GM23338 (cell line): ENCODE results near the gene AADAC. TPM values are rescaled to one million over a fixed set of nuclear protein-coding genes. Genes with fewer than 3 reads are reported as not detected.

Source experiments
- ATAC-seq: fragments of 200-7000 bp; cut with Tn5 transposase; 3 replicates; pipeline ENCODE4 v1.9.1; 2020
- DNase-seq: peaks from one replicate; pipeline ENCODE4 v3.0.0-alpha.2; 2015; ENCODE audit warnings: low spot score
- H2AFZ ChIP-seq: fragments of 200-600 bp; sonication (generic); 2 replicates; pipeline ENCODE4 v1.8.0; 2016; ENCODE audit warnings: antibody characterized with exemption, mild to moderate bottlenecking, moderate library complexity
- H3F3A ChIP-seq: fragments of 200-600 bp; sonication (generic); replicated peaks from 2 replicates; pipeline ENCODE4 v1.8.0; 2017; ENCODE audit warnings: antibody characterized with exemption, mixed run types, low read depth
- H3K27ac ChIP-seq: fragments of 200-600 bp; sonication (generic); 2 replicates; pipeline ENCODE4 v1.6.1; 2016; ENCODE audit warnings: low read depth
- H3K27me3 ChIP-seq: fragments of 200-600 bp; sonication (generic); 2 replicates; pipeline ENCODE4 v1.8.0; 2016; ENCODE audit warnings: mild to moderate bottlenecking, mixed run types, moderate library complexity; ENCODE audit not compliant: insufficient read depth
- H3K36me3 ChIP-seq: fragments of 200-600 bp; sonication (generic); 2 replicates; pipeline ENCODE4 v1.8.0; 2016; ENCODE audit warnings: mild to moderate bottlenecking; ENCODE audit not compliant: insufficient read depth
- H3K4me1 ChIP-seq: fragments of 200-600 bp; sonication (generic); 2 replicates; pipeline ENCODE4 v1.8.0; 2016; ENCODE audit warnings: mild to moderate bottlenecking, moderate library complexity; ENCODE audit not compliant: insufficient read depth
- H3K4me2 ChIP-seq: fragments of 200-600 bp; sonication (generic); 2 replicates; pipeline ENCODE4 v1.7.1; 2017; ENCODE audit warnings: mixed run types
- H3K4me3 ChIP-seq: fragments of 200-600 bp; sonication (generic); 2 replicates; pipeline ENCODE4 v1.6.1; 2016; ENCODE audit warnings: mixed run types
- H3K79me2 ChIP-seq: fragments of 200-600 bp; sonication (generic); replicated peaks from 2 replicates; pipeline ENCODE4 v1.8.0; 2017; ENCODE audit warnings: mild to moderate bottlenecking; ENCODE audit not compliant: insufficient read depth
- H3K9me2 ChIP-seq: fragments of 200-600 bp; sonication (generic); 2 replicates; pipeline ENCODE4 v1.8.0; 2017; ENCODE audit not compliant: insufficient read depth
- H4K20me1 ChIP-seq: fragments of 200-600 bp; sonication (generic); replicated peaks from 2 replicates; pipeline ENCODE4 v1.8.0; 2017; ENCODE audit warnings: mild to moderate bottlenecking; ENCODE audit not compliant: insufficient read depth
- H3K27ac Mint-ChIP-seq: 2 replicates; pipeline ENCODE4 v1.8.0; 2020; ENCODE audit warnings: inconsistent platforms, mild to moderate bottlenecking, moderate library complexity, mixed read lengths
- H3K27me3 Mint-ChIP-seq: 3 replicates; pipeline ENCODE4 v1.8.0; 2022; ENCODE audit warnings: low read depth, mild to moderate bottlenecking, moderate library complexity, mixed read lengths, inconsistent platforms; ENCODE audit not compliant: insufficient read depth, poor library complexity
- H3K36me3 Mint-ChIP-seq: 3 replicates; pipeline ENCODE4 v1.8.0; 2021; ENCODE audit warnings: low read depth, mild to moderate bottlenecking, inconsistent platforms, moderate library complexity, mixed read lengths
- H3K4me1 Mint-ChIP-seq: 3 replicates; pipeline ENCODE4 v1.8.0; 2020; ENCODE audit warnings: mild to moderate bottlenecking, inconsistent platforms, mixed read lengths
- H3K4me3 Mint-ChIP-seq: 3 replicates; pipeline ENCODE4 v1.8.0; 2021; ENCODE audit warnings: moderate library complexity, mild to moderate bottlenecking, inconsistent platforms, mixed read lengths
- H3K9me3 Mint-ChIP-seq: 3 replicates; pipeline ENCODE4 v1.8.0; 2020; ENCODE audit warnings: moderate library complexity, mild to moderate bottlenecking, inconsistent platforms, mixed read lengths
- CTCF ChIP-seq, 2 experiments: fragments of 200-600 bp in 1 of 2; sonication (generic) in 1 of 2; conservative IDR thresholded peaks; 2 replicates each; pipeline versions ENCODE4 v1.5.1 to v1.6.1; 2016 to 2017; ENCODE audit warnings: antibody characterized with exemption in 2 of 2, low read depth in 2 of 2, mild to moderate bottlenecking in 2 of 2, moderate library complexity in 1 of 2
- ETS1 ChIP-seq: IDR thresholded peaks from 2 replicates; pipeline ENCODE4 v1.6.1; 2016; ENCODE audit warnings: antibody characterized with exemption
- EZH2 ChIP-seq: fragments of 200-600 bp; sonication (generic); IDR thresholded peaks from one replicate; pipeline ENCODE4 v1.8.0; 2017; ENCODE audit warnings: antibody characterized with exemption, mild to moderate bottlenecking, low read depth; ENCODE audit not compliant: unreplicated experiment
- EZH2phosphoT487 ChIP-seq: fragments of 200-600 bp; sonication (generic); IDR thresholded peaks from one replicate; pipeline ENCODE4 v1.8.1; 2018; ENCODE audit warnings: antibody characterized with exemption; ENCODE audit not compliant: unreplicated experiment
- JUNB ChIP-seq: IDR thresholded peaks from one replicate; pipeline ENCODE4 v1.6.1; 2016; ENCODE audit warnings: antibody characterized with exemption; ENCODE audit not compliant: unreplicated experiment
- NANOG ChIP-seq: IDR thresholded peaks from 2 replicates; pipeline ENCODE4 v1.6.1; 2016; ENCODE audit warnings: antibody characterized with exemption, borderline replicate concordance
- REST ChIP-seq: IDR thresholded peaks from one replicate; pipeline ENCODE4 v1.6.1; 2018; ENCODE audit warnings: antibody characterized with exemption; ENCODE audit not compliant: unreplicated experiment
- STAT1 ChIP-seq: IDR thresholded peaks from one replicate; pipeline ENCODE4 v1.6.1; 2016; ENCODE audit warnings: antibody characterized with exemption; ENCODE audit not compliant: unreplicated experiment
- ZNF114 ChIP-seq: fragments of 250-450 bp; sonication (Bioruptor Pico); IDR thresholded peaks from 2 replicates; pipeline ENCODE4 v1.5.0; 2020; ENCODE audit warnings: mild to moderate bottlenecking, moderate library complexity
- ZNF331 ChIP-seq: fragments of 250-450 bp; sonication (Bioruptor Pico); IDR thresholded peaks from 2 replicates; pipeline ENCODE4 v1.5.0; 2020; ENCODE audit warnings: low read depth, mild to moderate bottlenecking, moderate library complexity
- polyA plus RNA-seq: library from polyadenylated mRNA; unstranded; fragments of >200 nt; fragmentation: Nextera tagmentation; extraction: Ambion mirVana; gene quantifications from 2 replicates; pipeline ENCODE4 v1.2.1, GENCODE V29; 2016
- total RNA-seq: library from RNA; depleted of rRNA; stranded (reverse); fragments of >200 nt; shearing (Covaris generic); gene quantifications from 2 replicates; pipeline ENCODE4 v1.2.3, GENCODE V29; 2014
- TF ChIP-seq, protein P1 (sequence below): fragments of 250-450 bp; sonication (Bioruptor Pico); IDR thresholded peaks from 2 replicates; pipeline ENCODE4 v1.5.0; 2020; ENCODE audit warnings: mild to moderate bottlenecking, moderate library complexity

AADAC gene
- total and polyA plus RNA-seq, 2 experiments from 2014 or later = not detected

- TF ChIP-seq, protein P1, sequence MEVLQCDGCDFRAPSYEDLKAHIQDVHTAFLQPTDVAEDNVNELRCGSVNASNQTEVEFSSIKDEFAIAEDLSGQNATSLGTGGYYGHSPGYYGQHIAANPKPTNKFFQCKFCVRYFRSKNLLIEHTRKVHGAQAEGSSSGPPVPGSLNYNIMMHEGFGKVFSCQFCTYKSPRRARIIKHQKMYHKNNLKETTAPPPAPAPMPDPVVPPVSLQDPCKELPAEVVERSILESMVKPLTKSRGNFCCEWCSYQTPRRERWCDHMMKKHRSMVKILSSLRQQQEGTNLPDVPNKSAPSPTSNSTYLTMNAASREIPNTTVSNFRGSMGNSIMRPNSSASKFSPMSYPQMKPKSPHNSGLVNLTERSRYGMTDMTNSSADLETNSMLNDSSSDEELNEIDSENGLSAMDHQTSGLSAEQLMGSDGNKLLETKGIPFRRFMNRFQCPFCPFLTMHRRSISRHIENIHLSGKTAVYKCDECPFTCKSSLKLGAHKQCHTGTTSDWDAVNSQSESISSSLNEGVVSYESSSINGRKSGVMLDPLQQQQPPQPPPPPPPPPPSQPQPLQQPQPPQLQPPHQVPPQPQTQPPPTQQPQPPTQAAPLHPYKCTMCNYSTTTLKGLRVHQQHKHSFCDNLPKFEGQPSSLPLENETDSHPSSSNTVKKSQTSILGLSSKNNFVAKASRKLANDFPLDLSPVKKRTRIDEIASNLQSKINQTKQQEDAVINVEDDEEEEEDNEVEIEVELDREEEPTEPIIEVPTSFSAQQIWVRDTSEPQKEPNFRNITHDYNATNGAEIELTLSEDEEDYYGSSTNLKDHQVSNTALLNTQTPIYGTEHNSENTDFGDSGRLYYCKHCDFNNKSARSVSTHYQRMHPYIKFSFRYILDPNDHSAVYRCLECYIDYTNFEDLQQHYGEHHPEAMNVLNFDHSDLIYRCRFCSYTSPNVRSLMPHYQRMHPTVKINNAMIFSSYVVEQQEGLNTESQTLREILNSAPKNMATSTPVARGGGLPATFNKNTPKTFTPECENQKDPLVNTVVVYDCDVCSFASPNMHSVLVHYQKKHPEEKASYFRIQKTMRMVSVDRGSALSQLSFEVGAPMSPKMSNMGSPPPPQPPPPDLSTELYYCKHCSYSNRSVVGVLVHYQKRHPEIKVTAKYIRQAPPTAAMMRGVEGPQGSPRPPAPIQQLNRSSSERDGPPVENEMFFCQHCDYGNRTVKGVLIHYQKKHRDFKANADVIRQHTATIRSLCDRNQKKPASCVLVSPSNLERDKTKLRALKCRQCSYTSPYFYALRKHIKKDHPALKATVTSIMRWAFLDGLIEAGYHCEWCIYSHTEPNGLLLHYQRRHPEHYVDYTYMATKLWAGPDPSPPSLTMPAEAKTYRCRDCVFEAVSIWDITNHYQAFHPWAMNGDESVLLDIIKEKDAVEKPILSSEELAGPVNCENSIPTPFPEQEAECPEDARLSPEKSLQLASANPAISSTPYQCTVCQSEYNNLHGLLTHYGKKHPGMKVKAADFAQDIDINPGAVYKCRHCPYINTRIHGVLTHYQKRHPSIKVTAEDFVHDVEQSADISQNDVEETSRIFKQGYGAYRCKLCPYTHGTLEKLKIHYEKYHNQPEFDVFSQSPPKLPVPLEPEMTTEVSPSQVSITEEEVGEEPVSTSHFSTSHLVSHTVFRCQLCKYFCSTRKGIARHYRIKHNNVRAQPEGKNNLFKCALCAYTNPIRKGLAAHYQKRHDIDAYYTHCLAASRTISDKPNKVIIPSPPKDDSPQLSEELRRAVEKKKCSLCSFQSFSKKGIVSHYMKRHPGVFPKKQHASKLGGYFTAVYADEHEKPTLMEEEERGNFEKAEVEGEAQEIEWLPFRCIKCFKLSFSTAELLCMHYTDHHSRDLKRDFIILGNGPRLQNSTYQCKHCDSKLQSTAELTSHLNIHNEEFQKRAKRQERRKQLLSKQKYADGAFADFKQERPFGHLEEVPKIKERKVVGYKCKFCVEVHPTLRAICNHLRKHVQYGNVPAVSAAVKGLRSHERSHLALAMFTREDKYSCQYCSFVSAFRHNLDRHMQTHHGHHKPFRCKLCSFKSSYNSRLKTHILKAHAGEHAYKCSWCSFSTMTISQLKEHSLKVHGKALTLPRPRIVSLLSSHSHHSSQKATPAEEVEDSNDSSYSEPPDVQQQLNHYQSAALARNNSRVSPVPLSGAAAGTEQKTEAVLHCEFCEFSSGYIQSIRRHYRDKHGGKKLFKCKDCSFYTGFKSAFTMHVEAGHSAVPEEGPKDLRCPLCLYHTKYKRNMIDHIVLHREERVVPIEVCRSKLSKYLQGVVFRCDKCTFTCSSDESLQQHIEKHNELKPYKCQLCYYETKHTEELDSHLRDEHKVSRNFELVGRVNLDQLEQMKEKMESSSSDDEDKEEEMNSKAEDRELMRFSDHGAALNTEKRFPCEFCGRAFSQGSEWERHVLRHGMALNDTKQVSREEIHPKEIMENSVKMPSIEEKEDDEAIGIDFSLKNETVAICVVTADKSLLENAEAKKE (CRISPR knock-in tag) = no peak
- TF ChIP-seq JUNB (no peak), EZH2 (no peak), NANOG (no peak), REST (no peak)
These were observed 21.5 kb upstream of the AADAC start (continued) for GRCh38 chr3:151792411-151792810.

DNA sequence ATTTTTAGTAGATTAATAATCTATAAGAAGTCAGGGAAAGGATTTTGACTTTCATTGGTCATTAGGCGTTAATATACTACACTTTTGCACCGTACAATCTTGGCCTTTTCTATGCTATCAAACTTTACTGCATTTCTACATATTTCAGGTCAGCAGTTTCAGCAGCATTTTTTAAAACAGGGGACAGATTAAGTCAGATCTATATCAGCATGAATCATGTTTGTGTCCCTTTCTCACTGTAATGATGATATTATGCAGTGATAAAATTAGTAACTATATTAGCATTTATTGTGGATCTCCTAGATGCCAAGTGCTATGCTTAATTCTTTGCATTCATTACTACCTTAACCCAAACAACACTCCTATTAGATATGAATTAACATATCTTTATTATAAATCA is 20.3 kb upstream of the AADAC start:
- no peaks in the 10 kb centered on the region for H3K27me3 ChIP-seq
- H3K4me3 ChIP-seq = no peak overlapping the region
- H3K4me1 ChIP-seq = no peaks in the 10 kb centered on the region
- H3K27ac Mint-ChIP-seq = no peak overlapping the region
- H3K4me2 ChIP-seq = no peak overlapping the region
- ATAC-seq (no peak), DNase-seq (no peak)
- no peaks in the 10 kb centered on the region for H4K20me1 ChIP-seq
- H3K4me1 Mint-ChIP-seq = no peaks in the 10 kb centered on the region
- no peaks in the 10 kb centered on the region for H3K9me2 ChIP-seq
- H2AFZ ChIP-seq = no peak overlapping the region
- no peaks in the 10 kb centered on the region for H3K36me3 Mint-ChIP-seq
- H3K79me2 ChIP-seq = no peaks in the 10 kb centered on the region
- no peaks in the 10 kb centered on the region for H3F3A ChIP-seq
- H3K4me3 Mint-ChIP-seq = no peak overlapping the region
- no peak overlapping the region for H3K27ac ChIP-seq
- no peaks in the 10 kb centered on the region for H3K36me3 ChIP-seq
- H3K9me3 Mint-ChIP-seq = no peaks in the 10 kb centered on the region
- peaks cover 2% of the 10 kb centered on the region for H3K27me3 Mint-ChIP-seq
- TF ChIP-seq STAT1 (no peak), NANOG (no peak), EZH2phosphoT487 (no peak), ZNF331 (no peak), EZH2 (no peak), ETS1 (no peak), ZNF114 (CRISPR knock-in tag) (no peak), CTCF (conservative IDR thresholded peaks at IDR 0.05; ENCODE audit: low read depth in 2 of 2) (no peak)
